LNCAP (cell line): ENCODE measurements around the gene RDH16.
A peak's percentile ranks its signal among the peaks of the same experiment; 100 is the strongest.

Source experiments
- CTCF ChIP-seq: fragments of 450-650 bp; IDR thresholded peaks from 2 replicates; pipeline ENCODE4 v1.5.1; 2017; ENCODE audit warnings: mild to moderate bottlenecking

Gene RDH16

GRCh38 chr12:56993346-56993745 lies 35.9 kb upstream of the RDH16 start:
- no peak for TF ChIP-seq CTCF

GRCh38 chr12:56991319-56992246 lies 34.2 kb upstream of the RDH16 start:
- no peak for TF ChIP-seq CTCF

- no peak for TF ChIP-seq CTCF
These were observed 33.4 kb upstream of the RDH16 start for GRCh38 chr12:56990648-56991318.

- no peak for TF ChIP-seq CTCF
These were observed 32.6 kb upstream of the RDH16 start for GRCh38 chr12:56989861-56990610.

- TF ChIP-seq CTCF = no peak
These were observed 30.9 kb upstream of the RDH16 start for GRCh38 chr12:56988207-56988739.

- peak; percentile 94 for TF ChIP-seq CTCF
These were observed 30.2 kb upstream of the RDH16 start for GRCh38 chr12:56987551-56988053.

- no peak for TF ChIP-seq CTCF
These were observed 29.6 kb upstream of the RDH16 start for GRCh38 chr12:56987011-56987410.
